Cardiac muscle cell (in vitro differentiated cells and primary cell): ENCODE measurements around the gene LRBA. TPM values are rescaled to one million over a fixed set of nuclear protein-coding genes. Genes with fewer than 3 reads are reported as not detected.
A peak's percentile ranks its signal among the peaks of the same experiment; 100 is the strongest.
"Not testable (repeated sequence)": the region's sequence is repeated elsewhere in the genome, so short reads cannot be mapped to it uniquely, and the experiment has no call there.

ENCODE experiments used
- DNase-seq, 2 donors: peaks; one replicate each; pipeline versions ENCODE4 v3.0.0 to v3.0.0-alpha.2; 2010 to 2017; ENCODE audit warnings: low read depth in 1 of 2, low spot score in 1 of 2
- H3K27ac ChIP-seq: fragments of 200-600 bp; sonication (generic); 2 replicates; pipeline ENCODE4 v1.5.1; 2016
- H3K27me3 ChIP-seq: fragments of 200-600 bp; sonication (generic); 2 replicates; pipeline ENCODE4 v1.6.0; 2016; ENCODE audit warnings: control low read depth
- H3K36me3 ChIP-seq: fragments of 200-600 bp; sonication (generic); 2 replicates; pipeline ENCODE4 v1.5.1; 2016; ENCODE audit warnings: control low read depth
- H3K4me1 ChIP-seq: fragments of 200-600 bp; sonication (generic); 2 replicates; pipeline ENCODE4 v1.8.1; 2017; ENCODE audit warnings: low read depth, mild to moderate bottlenecking, mixed run types
- H3K4me3 ChIP-seq: fragments of 200-600 bp; sonication (generic); 2 replicates; pipeline ENCODE4 v1.5.1; 2016; ENCODE audit warnings: mild to moderate bottlenecking
- H3K9me3 ChIP-seq: fragments of 200-600 bp; sonication (generic); 2 replicates; pipeline ENCODE4 v1.5.1; 2017; ENCODE audit warnings: low read depth, mild to moderate bottlenecking, control low read depth
- CTCF ChIP-seq: IDR thresholded peaks from 2 replicates; pipeline ENCODE4 v1.5.1; 2012; ENCODE audit warnings: low read depth, mild to moderate bottlenecking, low read length
- polyA plus RNA-seq: library from polyadenylated mRNA; unstranded; fragments of >200 nt; fragmentation: Nextera tagmentation; extraction: Ambion mirVana; gene quantifications from 2 replicates; pipeline ENCODE4 v1.2.1, GENCODE V29; 2016
- total RNA-seq: library from RNA; depleted of rRNA; stranded (reverse); fragments of >200 nt; gene quantifications from 2 replicates; pipeline ENCODE4 v1.2.3, GENCODE V29; 2016

Gene LRBA
- total and polyA plus RNA-seq, 2 experiments from 2014 or later: 17.7 to 58.8 TPM

GRCh38 chr4:150394046-150394445 is 621.0 kb downstream of the LRBA start:
- Histone ChIP-seq H3K9me3 (no peaks in the 10 kb centered on the region), H3K36me3 (no peaks in the 10 kb centered on the region), H3K4me1 (no peaks in the 10 kb centered on the region), H3K27ac (no peak overlapping the region), H3K4me3 (no peak overlapping the region), H3K27me3 (peaks cover 3% of the 10 kb centered on the region)
- TF ChIP-seq CTCF: no peak
- no peak for DNase-seq

- Histone ChIP-seq H3K27ac (no peak overlapping the region), H3K36me3 (no peaks in the 10 kb centered on the region), H3K4me3 (no peak overlapping the region), H3K9me3 (no peaks in the 10 kb centered on the region), H3K27me3 (peaks cover 20% of the 10 kb centered on the region), H3K4me1 (no peaks in the 10 kb centered on the region)
- TF ChIP-seq CTCF: no peak
- DNase-seq: no peak
Measured at GRCh38 chr4:150391052-150391451, 624.0 kb downstream of the LRBA start.

- Histone ChIP-seq H3K9me3 (no peaks in the 10 kb centered on the region), H3K4me1 (peaks cover 4% of the 10 kb centered on the region), H3K36me3 (no peaks in the 10 kb centered on the region), H3K4me3 (no peak overlapping the region), H3K27me3 (peaks cover 20% of the 10 kb centered on the region), H3K27ac (no peak overlapping the region)
- DNase-seq: no peak
- TF ChIP-seq CTCF: no peak
Measured at GRCh38 chr4:150390531-150390910, 624.6 kb downstream of the LRBA start.

- no peak for TF ChIP-seq CTCF
- H3K4me3 ChIP-seq: no peak overlapping the region
- peak in 1 of 2 donors; percentile 78 for DNase-seq
- H3K36me3 ChIP-seq: no peaks in the 10 kb centered on the region
- H3K27ac ChIP-seq: no peak overlapping the region
- H3K9me3 ChIP-seq: no peaks in the 10 kb centered on the region
- peaks cover 7% of the 10 kb centered on the region for H3K4me1 ChIP-seq
- H3K27me3 ChIP-seq: peaks cover 20% of the 10 kb centered on the region
Measured at GRCh38 chr4:150389896-150390530, 625.1 kb downstream of the LRBA start.

GRCh38 chr4:150387981-150388380 is 627.1 kb downstream of the LRBA start:
- Histone ChIP-seq H3K9me3 (no peaks in the 10 kb centered on the region), H3K27ac (no peak overlapping the region), H3K4me3 (no peak overlapping the region), H3K27me3 (peaks cover 25% of the 10 kb centered on the region), H3K36me3 (no peaks in the 10 kb centered on the region), H3K4me1 (peaks cover 7% of the 10 kb centered on the region)
- no peak for TF ChIP-seq CTCF
- DNase-seq: no peak

- not testable (repeated sequence) for H3K4me3 ChIP-seq, H3K4me1 ChIP-seq, H3K36me3 ChIP-seq, DNase-seq, H3K9me3 ChIP-seq, H3K27ac ChIP-seq
- peaks cover 25% of the 10 kb centered on the region for H3K27me3 ChIP-seq
Measured at GRCh38 chr4:150386415-150386814, 628.7 kb downstream of the LRBA start.
